ENCODE results near the gene ACTG1.

ACTG1 gene

DNA sequence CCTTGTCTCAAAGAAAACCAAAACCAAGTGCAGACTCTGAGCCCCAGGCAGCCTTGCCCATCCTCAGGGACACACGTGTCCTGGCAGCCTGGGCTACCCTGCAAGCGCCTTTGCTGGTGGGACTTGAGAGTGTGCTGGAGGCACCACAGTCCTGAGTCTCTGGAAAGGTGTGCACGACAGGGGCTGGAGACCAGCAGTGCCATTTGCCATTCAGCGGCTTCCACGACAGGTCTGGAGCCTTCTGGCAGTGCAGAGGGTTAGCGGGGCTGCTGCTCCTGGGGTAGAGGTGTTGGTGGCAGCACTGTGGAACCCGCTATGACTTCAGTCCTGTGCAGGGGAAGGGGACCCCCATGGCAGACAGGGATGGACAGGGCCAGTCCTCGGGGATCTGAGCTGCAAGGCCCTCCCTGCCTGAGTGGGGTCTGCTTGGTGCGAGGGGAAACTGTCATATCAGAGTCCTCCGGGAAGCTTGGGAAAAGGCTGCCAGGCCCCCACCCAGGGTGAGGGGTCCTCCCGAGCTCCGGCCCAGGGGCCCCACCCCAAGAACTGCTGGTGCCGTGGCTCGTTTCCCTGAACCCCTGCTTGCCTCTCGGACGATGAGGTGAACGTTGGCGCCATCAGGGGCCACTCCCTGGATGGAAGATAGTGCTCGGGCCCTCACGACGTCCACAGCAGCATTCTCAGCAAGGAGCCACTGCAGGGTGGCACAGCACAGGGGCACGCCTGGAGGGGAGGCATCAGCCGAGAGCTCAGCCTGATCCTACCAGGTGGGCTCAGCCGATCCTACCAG is 32.8 kb upstream of the ACTG1 start:
- DNase-seq (ENCODE audit: low spot score): no peak

DNA sequence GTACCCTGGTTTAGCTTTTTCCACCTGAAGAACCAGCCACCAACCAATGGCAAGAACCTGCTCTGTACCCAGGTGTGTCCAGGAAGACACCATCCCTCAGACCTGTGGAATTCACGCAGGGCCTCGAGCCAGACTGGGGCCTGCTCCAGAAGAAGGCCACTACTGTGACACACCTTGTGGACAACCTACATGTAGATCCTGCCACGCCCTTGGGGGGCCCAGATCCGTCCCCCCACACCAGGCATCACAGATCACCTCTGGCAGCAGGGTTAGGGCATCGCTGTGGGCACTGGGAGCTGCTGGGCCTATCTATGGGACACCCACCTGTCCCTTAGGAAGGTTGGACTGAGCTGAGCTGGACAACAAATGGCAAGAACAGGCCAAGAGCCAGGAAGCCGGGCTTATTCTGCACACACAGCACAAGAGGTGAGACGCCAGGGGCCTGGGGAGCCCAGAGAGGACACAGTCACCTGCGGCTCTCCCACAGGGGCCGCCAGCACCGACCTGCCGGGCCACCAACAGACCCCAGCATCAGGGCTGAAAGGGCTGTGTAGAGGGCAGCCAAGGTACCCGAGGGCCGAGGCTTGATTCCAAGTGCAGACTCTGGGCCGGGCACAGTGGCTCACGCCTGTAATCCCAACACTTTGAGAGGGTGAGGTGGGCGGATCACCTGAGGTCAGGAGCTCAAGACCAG is 31.8 kb upstream of the ACTG1 start:
- DNase-seq (ENCODE audit: low spot score): no peak

DNA sequence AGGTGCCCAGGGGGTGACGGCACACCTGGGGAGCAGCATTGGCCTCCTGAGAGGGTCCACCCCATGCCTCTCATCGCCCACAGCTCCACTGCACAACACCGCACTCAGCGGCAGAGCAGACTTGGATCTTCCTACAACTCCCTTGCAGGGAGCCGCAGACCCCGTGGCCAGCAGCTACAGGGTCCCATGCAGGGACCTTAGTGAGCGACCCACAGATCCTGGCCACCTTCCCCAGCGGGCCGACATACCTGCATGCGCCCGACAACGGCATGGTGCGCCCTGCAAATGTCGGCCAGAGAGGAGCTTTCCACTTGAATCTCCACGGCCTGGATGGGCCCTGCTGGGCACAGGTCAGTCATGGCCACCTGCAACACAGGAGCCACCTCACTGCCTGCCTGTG is 31.2 kb upstream of the ACTG1 start:
- DNase-seq (ENCODE audit: low spot score): no peak

DNA sequence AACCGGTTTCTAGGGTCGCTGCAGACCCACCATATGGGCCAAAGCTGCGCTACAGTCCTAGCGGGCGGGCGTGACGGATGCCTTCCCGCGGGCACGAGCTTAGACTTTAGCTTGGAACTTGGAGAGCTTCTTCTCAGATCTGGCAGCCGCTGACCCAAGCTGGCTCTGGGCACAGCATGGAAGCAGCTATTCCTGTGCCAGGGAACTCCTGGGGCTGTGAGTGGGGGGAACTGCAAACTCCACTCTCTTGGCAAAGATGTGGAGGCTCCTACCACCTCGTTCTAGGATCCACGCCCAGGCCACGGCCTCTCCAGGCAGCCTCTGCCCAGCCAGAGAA is 30.7 kb upstream of the ACTG1 start:
- DNase-seq (ENCODE audit: low spot score): no peak

DNA sequence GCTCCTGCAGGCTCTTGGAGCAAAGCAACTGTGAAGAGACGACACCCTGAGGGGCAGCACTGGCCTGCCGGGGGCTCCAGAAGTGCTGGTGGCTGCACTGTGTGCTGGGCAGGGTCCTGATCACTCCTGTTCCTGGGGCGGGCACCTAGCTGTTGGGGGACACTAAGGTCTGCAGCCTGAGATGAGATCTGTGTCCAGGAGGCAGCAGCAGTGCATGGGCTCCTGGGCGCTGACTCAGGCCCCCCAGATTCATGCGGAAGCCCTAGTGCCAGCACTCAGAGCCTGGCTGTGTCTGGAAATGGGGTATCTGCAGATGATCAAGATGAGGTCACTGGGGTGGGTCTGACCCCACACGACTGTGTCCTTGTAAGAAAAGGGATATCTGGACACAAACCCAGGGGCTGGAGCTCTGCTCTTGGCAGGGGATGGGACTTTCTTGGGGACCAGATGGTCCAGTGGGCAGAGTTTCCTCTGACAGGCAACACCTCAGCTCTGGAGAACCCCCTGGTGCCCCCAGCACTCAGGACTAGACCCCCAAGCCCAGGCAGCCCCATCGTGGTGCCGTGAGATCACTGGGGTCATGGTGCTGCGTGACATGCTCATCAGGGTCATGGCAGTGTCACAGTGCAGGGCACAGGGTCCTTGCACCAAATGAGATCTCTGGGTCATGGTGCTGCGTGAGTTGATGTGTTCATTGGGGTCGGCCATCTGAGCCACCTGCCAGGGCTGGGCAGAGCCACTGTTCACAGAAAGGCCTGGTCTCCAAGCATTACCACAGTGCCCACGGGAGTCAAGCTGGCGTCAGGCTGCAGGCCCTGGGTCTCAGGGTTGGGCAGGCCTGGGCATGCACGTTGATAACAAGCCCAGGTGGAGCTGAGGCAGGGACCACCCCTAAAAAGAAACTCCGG is 30.1 kb upstream of the ACTG1 start:
- DNase-seq (ENCODE audit: low spot score): no peak

DNA sequence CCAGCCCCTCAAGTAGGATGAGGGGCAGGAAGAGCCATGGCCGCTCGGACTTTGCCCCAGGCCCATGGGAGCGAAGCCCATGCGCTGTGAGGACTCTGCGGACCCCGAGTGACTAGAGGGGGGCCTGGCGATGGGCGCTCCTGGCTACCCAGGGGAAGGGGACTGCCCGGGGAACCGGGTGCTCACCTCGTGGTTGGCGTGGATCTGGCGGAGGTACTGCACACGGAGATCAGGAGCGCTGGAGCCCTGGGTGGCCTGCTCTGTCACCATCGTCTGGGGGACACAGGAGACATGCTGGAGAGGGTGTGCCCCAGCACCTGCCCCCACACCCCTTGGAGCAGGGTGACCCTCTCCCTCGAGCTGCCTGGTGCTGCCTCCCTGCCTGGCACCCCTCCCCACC is 28.5 kb upstream of the ACTG1 start:
- no peak for DNase-seq (ENCODE audit: low spot score)

DNA sequence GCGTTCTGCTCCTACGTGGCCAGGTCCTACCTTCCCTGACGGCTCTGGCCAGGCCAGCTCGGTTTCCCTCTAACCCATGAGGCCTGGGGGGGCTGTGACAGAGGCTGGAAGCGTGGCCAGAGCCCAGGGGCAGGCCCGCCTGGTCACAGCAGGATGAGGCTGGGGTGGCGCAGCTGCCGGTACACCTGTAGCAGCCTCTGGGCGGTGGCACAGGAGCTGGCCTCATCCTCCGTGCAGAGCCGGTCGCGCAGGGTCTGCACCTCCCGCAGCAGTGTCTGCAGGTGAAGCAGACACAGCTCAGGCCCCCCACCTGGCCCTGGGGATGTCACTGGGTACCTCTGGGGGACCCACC is 28.1 kb upstream of the ACTG1 start:
- DNase-seq (ENCODE audit: low spot score): no peak

DNA sequence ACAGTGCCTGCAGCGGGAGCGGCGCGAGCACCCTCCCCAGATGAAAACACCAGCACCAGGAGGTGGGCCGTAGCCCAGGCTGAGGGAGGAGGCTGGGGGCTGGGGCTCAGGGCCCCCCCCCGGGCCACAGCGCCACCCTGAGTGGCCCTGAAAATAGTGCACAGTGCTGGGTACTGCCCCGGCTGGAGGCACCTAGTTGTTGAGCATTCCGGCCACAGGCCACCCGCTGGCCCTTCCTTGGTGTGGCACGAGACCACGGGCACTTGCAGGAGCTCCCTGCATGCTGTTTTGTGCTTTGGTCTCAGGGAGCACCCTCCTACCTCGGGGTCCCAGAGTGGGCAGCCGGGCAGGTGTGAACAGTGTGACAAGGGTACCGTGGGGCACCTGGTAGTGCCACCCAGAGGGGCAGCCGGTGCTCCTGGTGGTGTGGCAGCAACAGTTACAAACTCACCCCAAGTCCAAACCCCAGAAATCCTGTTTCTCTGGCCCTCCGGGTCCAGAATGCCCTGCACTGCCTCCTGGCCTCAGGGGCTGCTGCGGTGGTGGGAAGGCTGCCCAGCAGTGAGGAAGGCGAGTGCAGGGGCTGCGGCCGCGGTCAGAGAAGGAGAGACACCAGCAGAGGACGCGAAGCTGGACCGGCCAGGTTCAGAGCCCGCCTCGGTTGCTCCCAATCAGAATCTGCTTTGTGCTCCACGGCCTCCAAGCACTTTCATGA is 27.5 kb upstream of the ACTG1 start:
- no peak for DNase-seq (ENCODE audit: low spot score)

DNA sequence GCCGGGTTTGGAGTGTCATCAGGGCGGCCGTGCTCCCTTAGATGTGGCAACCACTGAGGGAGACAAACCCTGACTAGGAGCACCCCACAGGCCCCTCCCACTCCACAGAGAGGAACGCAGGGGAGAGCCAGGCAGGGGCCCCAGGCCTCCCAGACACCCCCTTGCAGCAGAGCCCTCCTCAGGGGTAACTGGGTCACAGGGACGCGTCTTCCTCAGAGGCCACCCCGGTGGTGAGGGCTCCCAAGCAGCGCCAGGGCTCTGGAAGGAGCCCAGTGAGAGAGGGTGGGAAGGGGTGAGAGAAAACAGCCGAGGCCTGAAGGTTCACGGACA is 26.9 kb upstream of the ACTG1 start:
- no peak for DNase-seq (ENCODE audit: low spot score)

DNA sequence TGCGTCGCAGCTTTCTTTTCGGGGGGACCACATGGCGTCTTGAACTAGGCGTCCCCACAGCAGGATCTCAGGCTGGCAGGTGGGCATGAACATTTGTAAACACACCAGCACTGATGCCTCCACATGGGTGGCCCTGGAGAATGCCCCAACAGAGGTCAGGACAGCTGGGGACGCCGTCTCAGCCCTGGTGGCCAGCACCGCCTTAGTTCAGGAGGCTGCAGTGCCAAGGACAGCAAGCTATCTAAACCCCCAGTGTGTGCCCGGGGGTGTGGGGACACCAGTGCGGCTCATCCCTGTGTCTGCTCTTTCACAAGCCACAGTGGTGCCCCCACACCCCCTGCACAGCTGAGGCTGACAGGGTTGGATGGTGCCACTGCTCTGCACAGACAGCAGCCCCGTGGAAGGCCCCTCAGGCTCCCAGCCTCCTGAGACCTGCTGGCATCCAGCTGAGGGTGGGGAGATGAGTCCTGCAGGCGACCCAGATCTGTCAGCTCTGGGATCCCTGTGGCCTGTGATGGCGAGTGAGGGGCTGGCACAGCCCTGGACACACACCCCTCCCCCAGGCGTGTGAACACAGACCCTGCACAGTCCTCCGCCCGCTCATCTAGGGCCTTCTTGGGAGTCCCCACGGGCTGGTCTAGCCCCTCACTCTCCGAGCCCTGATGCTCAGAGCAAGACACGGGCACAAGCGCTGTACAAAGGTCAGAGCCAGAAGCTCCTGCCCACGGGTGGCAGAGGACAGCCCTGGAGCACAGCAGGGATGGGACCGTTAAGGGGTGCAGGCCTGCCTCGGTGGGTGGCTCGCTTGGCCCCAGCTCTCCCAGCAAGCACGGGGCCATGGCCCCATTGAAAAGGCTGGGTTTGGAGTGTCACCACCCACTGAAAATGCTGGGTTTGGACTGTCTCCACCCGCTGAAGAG is 26.3 kb upstream of the ACTG1 start:
- no peak for DNase-seq (ENCODE audit: low spot score)

DNA sequence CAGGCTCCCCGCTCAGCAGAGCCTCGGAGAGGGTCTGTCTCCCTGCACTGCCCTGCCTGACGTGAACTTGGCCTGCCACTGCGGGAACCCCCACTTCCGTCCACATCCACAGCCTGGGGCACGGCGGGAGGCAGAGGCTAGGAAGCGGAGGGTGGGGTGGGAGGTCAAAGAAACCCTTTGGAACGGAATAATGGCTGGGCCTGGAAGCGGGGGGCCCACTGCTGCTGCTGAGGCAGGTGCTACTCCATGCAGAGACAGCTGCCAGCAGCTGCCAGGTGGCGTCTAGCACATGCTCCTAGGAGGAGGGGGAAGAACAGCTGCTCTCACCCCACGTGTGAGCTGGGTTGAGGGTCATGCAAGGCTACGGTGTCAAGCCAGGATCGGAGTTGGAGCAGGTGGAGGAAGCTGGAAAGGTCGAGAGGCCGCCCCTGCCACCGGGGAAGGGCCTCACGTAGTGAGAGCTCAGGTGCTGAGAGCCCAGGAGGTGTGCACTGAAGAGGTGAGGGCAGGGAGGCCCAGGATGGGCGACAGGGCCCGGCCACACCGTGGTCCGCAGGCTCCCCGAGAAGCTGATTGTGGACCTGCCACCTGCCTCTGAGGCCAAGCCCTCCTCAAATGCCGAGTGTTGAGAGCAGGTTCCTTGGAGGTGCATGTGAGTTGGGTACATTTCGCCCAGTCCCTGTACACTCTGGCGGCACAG is 25.4 kb upstream of the ACTG1 start:
- no peak for DNase-seq (ENCODE audit: low spot score)

DNA sequence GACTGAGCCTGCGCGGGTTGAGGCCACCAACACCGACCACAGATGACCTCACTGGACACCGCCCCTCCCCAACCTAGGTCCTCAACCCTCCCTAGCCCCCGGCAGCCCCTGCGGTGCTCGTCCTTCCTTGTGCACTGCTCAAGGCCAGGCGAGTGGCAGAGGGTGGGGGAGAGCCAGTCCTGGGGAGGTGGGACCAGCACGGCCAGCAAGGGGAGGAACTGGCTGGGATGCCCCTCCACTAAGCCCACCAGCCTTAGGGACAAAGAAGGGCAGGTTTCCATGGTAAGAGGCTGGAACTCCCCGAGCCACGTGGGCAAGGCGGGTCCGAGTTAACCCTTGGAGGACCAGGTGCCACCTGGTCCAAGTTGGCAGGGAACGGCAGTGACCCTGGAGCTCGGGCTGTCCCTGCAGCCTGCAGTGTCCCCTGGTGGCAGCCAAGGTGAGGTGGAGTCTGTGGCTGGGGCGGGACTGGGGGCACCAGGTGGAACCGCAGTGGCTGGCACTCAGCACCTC is 24.8 kb upstream of the ACTG1 start:
- DNase-seq (ENCODE audit: low spot score): no peak

DNA sequence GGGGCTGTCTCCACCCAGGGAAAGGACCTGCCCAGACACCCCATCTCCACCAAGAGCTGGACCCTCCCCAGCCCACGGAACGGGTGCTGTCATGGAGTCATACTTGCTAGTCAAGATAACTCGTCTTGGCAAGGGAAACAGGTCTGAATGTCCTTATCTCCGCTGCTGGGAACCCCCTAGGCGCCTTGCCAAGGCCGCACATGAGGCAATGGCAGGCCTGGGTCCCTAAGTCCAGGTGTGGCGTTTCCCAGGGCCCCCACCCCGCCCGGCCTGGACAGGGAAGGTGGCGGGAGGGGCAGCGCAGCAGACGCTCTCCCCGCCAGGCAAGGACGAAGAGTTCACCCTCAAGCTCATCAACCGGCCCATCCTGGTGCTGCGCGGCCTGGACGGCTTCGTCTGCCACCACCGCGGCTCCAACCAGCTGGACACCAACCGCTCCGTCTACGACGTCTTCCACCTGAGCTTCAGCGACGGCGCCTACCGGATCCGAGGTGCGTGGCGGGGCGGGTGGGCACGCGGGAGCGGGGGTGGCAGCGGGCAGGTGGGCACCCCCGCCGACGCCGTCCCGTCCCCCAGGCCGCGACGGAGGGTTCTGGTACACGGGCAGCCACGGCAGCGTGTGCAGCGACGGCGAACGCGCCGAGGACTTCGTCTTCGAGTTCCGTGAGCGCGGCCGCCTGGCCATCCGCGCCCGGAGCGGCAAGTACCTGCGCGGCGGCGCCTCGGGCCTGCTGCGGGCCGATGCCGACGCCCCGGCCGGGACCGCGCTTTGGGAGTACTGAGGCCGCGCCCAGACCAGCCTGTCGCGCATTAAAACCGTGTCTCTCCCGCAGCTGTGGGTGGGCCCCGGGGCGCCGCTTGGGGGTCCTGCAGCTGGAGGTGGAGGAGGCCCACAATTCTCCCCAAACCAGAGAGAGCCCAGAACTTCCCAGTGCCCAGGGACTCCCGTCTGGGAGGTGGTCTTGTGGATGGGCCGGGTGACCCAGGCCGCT is 24.0 kb upstream of the ACTG1 start:
- DNase-seq (ENCODE audit: low spot score): no peak

DNA sequence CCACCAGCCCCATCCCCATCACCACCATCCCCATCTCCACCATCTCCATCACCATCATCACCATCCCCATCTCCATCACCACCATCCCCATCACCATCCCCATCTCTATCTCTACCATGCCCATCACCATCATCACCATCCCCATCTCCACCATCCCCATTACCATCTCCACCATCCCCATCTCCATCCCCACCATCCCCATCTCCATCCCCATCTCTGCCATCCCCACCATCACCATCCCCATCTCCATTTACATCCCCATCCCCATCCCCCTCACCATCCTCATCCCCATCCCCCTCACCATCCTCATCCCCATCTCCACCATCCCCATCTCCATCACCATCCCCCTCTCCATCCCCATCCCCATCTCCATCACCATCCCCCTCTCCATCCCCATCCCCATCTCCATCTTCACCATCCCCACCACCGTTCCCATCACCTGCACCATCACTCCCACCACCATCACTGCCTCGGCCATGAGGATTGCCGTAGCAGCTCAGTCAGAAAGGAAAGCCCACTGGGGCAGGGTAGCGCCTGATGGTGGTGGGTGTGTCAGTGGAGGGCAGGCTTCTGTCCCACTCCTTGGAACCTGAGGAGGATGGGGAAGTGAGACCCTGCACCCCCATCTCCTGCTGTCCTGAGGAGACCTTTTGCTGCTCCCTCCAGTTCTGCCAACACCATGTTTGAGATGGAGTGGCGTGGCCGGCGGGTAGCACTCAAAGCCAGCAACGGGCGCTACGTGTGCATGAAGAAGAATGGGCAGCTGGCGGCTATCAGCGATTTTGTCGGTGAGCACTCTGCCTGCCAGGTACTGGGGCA is 23.1 kb upstream of the ACTG1 start:
- no peak for DNase-seq (ENCODE audit: low spot score)

DNA sequence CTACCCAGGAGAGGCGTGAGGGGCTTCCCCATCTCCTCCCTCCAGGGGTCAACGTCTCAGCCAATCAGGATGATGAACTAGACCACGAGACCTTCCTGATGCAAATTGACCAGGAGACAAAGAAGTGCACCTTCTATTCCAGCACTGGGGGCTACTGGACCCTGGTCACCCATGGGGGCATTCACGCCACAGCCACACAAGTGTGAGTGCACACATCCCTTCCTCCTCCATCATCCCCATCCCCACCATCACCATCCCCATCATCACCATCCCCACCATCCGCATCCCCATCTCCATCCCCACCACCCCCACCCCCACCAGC is 22.4 kb upstream of the ACTG1 start:
- DNase-seq (ENCODE audit: low spot score): no peak

DNA sequence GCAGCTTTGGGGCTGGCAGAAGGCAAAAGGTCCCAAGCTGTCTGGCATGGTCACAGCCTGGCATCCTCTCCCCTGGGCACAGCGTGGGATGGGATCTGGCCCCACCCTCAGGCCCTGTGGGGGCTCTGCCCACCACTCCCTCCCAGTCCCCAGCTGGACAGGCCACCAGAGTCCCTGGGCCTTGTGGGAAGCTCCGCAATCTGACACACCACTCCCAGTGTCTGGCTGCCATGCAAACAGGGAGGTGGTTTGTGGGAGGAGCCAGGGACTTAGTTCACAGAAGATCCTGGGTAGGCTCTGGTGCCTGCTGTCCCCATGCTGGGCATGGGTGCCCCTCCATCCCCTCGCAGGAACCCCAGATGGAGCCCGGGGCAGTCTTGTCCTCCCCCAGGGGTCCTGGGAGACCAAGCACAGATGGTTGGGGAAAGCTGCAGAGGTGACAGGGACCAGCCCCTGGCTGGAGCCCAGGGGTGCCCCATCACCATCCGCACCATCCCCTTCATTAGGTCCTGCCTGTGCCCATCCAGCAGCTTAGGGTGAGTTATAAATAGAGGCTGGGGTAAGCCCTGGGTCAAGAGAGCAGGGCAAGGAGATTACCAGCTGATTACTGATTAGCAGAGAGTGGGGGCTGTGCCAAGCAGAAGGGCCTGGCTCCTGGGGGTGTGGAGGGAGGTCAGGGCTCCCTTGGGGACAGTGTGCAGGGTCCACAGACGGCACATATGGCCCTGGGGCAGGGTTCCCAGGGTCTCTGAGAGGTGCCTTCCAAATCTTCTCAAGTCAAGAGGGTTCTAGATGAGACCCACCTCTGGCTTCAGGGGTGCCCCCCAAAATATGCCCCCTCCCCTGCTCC is 21.8 kb upstream of the ACTG1 start:
- DNase-seq (ENCODE audit: low spot score): no peak

DNA sequence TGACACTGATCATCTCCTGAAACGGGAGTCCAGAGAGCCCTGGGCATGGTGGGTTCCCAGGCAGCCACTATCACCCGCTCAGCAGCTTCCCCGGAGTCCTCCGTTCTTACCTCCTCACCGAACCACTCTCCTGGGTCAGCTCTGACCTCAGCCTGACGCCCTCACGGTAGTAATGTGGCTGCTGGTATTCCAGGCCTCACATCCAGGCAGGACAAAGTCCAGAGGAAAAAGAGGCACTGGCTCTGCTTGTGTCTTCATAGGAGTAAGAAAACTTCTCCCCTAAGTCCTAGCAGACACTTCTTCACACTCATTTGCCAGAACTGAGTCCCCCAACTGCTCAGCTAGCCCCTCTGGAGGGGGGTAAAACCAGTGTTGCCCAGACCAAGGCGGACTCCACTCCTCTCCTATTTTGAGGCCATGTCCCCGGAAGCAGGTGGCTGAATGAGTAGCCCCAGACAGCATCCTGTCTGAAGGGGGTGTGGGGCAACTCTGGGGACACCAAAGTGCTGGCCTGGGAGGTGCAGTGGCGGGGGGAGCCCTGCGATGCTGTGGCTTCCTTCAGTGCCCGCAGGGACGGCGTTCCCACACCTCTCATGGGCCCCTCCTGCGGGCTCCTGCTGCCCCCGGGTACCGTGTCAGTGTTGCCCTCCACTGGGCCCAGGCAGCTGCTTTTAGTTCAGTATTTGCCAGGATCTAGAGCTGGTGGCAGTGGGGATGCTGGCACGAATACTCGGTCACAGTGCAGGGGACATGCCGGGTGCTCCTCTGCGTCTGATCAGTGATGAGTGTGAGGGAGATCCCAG is 20.9 kb upstream of the ACTG1 start:
- no peak for DNase-seq (ENCODE audit: low spot score)

Data from COLO829 (cell line).